GM21825 (cell line): ENCODE data around the gene EBF3.

ENCODE experiments used
- ATAC-seq: cut with Tn5 transposase; IDR thresholded peaks from one replicate; pipeline ENCODE4 v1.9.1; 2021; ENCODE audit warnings: mild to moderate bottlenecking, moderate library complexity; ENCODE audit not compliant: unreplicated experiment

The EBF3 gene

DNA sequence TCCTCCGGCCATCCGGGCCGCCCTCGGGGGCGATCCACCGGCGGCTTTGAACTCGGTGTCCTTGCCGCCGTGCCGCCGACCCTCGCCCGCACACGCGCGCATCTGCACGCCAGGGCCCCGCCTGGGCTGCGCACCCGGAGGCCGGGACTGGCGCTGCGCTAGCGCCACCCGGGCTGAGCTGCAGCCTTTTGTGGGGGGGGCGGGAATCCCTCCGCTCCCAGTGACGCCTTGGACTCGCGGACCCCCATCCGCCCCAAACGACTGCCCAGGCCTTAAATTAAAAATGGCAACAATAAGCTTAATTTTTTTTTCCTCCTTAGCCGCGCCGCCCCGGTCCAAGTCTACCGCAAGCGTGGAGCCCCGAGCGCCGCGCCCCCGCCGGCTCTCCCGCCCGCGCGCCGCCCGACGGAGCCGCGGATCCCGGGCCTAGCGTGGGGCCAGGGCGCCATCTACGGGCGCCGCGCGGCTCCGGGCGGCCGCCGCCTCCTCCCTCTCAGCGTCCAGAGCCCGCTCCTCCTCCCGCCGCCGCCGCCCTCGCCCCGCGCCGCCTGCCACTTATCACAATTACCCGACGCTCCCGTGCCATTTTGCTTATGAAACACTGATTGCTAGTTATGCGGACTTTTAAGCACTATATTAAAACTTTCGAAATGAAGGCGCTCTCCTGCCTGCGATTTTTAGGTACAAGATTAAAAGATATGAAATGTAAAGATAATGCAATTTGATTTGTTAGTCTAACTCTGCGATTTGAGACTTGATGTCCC lies 7.5 kb upstream of the EBF3 start:
- ATAC-seq: no peak

DNA sequence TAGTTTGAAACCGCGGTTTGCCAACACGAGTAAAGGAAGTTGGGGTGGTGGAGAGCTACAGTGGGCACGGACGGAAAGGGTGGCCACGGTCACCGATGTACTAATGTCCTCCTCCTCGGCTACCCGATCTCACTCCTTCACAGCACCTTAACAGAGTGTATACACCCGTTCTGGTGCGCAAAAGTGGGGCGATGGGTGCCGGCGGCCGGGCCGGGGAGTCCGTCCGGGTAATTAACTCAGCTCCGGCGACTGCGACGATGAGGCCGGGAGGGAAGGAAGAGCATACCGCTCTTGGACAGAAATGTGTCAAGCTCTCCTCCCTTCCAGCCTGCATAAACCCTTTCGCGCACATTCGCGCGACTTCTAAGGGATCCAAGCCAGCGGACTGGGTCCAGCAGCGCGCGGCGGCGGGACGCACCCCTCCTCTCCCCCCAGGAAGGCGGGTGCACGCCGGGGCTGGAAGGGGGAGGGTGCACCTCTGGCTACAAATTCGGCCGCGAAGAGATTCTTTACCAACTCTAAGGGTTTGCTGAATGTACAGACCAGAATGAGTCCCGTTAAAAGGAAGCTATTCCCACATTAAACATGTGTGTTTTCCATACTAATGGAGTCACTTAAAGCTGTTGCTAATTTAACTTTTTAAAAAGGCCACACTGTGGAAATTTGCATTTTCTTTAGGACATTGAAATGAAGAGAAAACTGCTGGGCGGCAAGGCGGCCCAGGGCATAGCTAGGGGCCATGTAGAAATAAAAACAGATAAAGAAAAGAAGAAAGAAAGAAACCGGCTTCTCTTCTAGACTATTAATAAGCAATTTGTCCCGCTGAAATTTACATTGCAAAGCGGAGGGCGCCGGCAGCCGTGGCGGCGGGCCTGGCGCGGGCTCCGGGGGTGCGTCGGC lies 6.6 kb upstream of the EBF3 start:
- ATAC-seq: no peak

DNA sequence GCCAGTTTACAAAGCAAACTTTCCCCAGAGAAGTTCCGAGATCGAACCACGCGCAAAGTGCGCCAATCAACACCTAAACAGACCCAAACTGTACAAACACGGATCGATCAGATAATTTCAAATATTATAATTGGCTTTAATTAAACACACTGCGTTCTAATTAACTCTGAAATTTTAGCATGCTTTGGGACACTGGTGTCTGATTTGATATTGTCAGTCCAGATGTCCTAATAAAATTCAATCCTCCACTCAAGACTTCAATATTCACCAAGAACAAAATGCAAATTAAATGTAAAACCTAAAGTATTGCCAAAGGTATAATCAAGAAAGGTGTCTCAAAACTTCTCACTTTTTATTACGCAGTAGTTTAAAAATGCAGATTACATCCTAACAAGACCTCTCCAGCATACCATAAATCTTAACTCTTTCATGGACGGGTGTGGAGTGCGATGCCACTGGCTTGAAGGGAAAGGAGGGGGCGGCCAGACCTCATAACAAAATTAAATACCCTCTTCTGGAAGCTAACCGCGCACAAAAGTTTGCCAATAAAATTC lies 5.9 kb upstream of the EBF3 start:
- no peak for ATAC-seq

DNA sequence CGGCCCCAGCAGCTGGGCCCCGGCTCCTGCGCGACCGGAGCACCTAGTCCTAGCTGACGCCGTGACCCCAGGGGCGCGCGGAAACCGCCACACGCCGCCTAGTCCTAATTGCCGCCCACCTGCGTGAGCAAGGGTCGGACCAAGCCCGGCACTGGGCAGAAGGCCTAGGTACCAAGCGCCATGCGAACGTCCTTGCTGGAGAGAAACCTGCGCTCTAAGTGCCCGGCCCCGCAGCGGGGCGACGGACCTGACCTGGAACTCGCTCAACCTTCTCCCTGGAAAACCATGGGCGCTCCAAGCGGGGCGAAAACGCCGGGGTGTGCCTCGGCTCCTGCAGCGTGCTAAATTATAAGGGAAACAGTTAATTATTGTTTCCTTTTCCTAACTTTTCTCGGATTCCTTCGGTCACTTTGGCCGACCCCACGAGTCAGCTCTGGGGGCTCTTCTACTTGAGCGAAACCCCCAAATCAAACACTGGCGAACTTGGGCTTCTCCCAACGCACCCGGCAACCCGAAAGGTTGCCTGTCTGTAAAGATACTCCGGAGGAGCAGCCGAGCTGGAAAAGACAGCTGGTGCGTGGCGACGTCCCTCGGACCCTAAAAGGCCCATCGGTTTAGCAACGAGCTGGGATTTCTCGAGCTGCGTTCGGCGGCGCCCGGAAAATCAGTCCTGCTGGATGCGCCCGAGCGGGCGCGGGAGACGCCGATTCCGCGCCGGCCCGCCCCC lies 5.3 kb upstream of the EBF3 start:
- no peak for ATAC-seq

- no peak for ATAC-seq
Observed at GRCh38 chr10:129968853-129969183, 4.7 kb upstream of the EBF3 start.

GRCh38 chr10:129968020-129968852 lies 4.2 kb upstream of the EBF3 start:
- ATAC-seq: no peak

GRCh38 chr10:129967579-129968019 lies 3.5 kb upstream of the EBF3 start:
- no peak for ATAC-seq

GRCh38 chr10:129966889-129967578 lies 3.0 kb upstream of the EBF3 start:
- ATAC-seq: no peak

GRCh38 chr10:129966370-129966888 lies 2.4 kb upstream of the EBF3 start:
- ATAC-seq: no peak

DNA sequence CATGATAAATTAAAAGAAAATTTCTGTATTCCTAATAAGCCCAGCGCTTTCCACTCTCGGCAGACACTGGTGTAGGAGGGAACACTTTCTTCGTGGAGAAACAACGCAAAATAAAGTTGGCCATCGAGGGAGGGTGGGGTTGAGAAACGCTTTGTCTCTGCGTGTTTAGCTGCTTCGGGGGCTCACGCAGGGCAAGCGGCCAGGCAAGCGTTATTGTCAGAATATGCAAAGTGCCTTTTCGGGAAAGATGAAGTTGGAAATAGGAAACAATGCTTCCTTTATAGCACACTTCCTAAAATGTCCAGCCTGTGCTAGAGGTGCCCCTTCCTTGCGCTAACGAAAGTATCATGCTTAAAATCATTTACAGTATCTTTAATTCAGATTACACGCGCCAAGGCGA lies 1.9 kb upstream of the EBF3 start:
- no peak for ATAC-seq

GRCh38 chr10:129965425-129965808 lies 1.3 kb upstream of the EBF3 start:
- ATAC-seq: no peak

- no peak for ATAC-seq
Observed at GRCh38 chr10:129964611-129965424, 744 bp upstream of the EBF3 start.

- ATAC-seq: no peak
Observed at GRCh38 chr10:129962872-129963640, 1.0 kb downstream of the EBF3 start.

- ATAC-seq: no peak
Observed at GRCh38 chr10:129962031-129962871, 1.8 kb downstream of the EBF3 start.

DNA sequence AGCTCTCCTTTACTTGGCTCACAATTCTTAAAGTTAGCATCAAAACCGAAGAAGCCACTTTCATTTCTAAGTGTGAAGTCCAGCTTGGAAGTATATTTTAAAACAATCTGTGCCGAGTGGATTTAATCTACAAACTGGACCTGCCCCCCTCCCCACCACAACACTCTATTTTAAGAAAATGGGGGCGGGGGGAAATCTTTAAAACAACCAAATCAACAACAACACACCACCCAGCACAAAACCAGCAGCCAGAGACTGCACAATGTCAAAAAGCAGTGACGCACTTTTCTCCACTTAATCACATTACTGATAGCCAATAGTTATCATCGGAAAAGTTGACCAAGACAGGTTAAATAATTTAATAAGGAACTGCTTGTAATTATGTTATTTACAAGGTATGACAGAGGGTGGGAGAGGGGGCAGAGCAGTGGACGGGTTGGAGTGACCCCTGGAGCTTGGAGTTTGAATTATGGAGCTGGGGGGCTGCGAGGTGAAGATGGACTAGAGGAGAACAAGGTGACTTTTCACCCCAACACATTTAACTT lies 2.8 kb downstream of the EBF3 start:
- no peak for ATAC-seq

DNA sequence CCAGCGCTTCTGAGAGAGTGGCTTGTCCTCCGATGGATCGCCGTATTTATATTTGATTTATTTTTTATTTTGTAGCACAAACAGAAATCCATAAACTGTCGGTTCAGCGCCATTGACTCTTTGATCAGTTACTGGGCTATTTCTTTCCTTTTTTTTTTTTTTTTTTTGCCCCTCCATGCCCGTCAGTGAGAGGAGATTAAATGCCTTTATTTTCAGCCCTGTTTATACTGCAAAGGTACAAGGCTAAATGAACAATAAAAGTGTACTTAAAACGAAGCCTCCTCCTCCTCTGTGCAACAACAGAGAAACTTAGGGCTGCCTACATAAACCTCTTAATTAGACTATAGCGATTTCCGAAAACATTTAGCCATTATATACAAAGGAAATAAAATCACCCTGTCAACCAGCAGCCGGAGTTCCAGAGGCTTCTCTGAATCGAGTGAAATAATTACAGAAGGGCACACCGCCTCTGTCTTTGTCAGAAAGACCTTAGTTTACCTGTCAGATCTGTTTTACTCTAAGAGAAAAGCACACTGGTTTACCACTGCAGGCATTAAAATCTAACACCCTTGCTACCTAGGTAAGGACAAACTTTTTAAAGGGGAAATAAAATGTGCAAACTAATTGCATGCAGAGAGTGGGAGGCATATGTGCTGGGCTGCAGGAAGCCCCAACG lies 3.5 kb downstream of the EBF3 start:
- no peak for ATAC-seq
